ENCODE measurements around the gene LMF1. TPM values are rescaled to one million over a fixed set of nuclear protein-coding genes. Genes with fewer than 3 reads are reported as not detected.

LMF1 gene
- total RNA-seq, 1 experiment from 2014 or later = 29.9 TPM

GRCh38 chr16:1003391-1004347, 32.9 kb upstream of the LMF1 start:
- DNase-seq (ENCODE audit: low read depth) = peak; percentile 47

- DNase-seq (ENCODE audit: low read depth) = peak; percentile 92
Observed at GRCh38 chr16:1002399-1003166, 31.8 kb upstream of the LMF1 start.

GRCh38 chr16:1001096-1001495, 30.3 kb upstream of the LMF1 start:
- DNase-seq (ENCODE audit: low read depth) = no peak

GRCh38 chr16:1000608-1001007, 29.8 kb upstream of the LMF1 start:
- no peak for DNase-seq (ENCODE audit: low read depth)

- DNase-seq (ENCODE audit: low read depth) = no peak
Observed at GRCh38 chr16:999677-1000076, 28.9 kb upstream of the LMF1 start.

GRCh38 chr16:998615-999014, 27.8 kb upstream of the LMF1 start:
- DNase-seq (ENCODE audit: low read depth) = no peak

GRCh38 chr16:998211-998610, 27.4 kb upstream of the LMF1 start:
- DNase-seq (ENCODE audit: low read depth) = no peak

- DNase-seq (ENCODE audit: low read depth) = peak; percentile 26
Observed at GRCh38 chr16:997440-998051, 26.8 kb upstream of the LMF1 start.

- no peak for DNase-seq (ENCODE audit: low read depth)
Observed at GRCh38 chr16:996681-997080, 25.9 kb upstream of the LMF1 start.

- DNase-seq (ENCODE audit: low read depth) = no peak
Observed at GRCh38 chr16:995783-996182, 25.0 kb upstream of the LMF1 start.

- DNase-seq (ENCODE audit: low read depth) = peak; percentile 53
Observed at GRCh38 chr16:995087-995486, 24.3 kb upstream of the LMF1 start.

GRCh38 chr16:993731-994130, 22.9 kb upstream of the LMF1 start:
- DNase-seq (ENCODE audit: low read depth) = no peak

GRCh38 chr16:991773-992172, 21.0 kb upstream of the LMF1 start:
- no peak for DNase-seq (ENCODE audit: low read depth)

- DNase-seq (ENCODE audit: low read depth) = no peak
Observed at GRCh38 chr16:991345-991744, 20.6 kb upstream of the LMF1 start.

- no peak for DNase-seq (ENCODE audit: low read depth)
Observed at GRCh38 chr16:990516-991291, 19.9 kb upstream of the LMF1 start.

- no peak for DNase-seq (ENCODE audit: low read depth)
Observed at GRCh38 chr16:989354-989814, 18.6 kb upstream of the LMF1 start.

GRCh38 chr16:988471-989353, 17.9 kb upstream of the LMF1 start:
- no peak for DNase-seq (ENCODE audit: low read depth)

GRCh38 chr16:987906-988305, 17.1 kb upstream of the LMF1 start:
- no peak for DNase-seq (ENCODE audit: low read depth)

- no peak for DNase-seq (ENCODE audit: low read depth)
Observed at GRCh38 chr16:986925-987582, 16.3 kb upstream of the LMF1 start.

- no peak for DNase-seq (ENCODE audit: low read depth)
Observed at GRCh38 chr16:986411-986810, 15.6 kb upstream of the LMF1 start.

Data from LHCN-M2 (cell line).